Tibial nerve (tissue), 4 donors: Measurements from ENCODE around the gene MATR3. TPM values are rescaled to one million over a fixed set of nuclear protein-coding genes. Genes with fewer than 3 reads are reported as not detected.
"Not testable (repeated sequence)": the region's sequence is repeated elsewhere in the genome, so short reads cannot be mapped to it uniquely, and the experiment has no call there.

Source experiments
- DNase-seq, 2 donors: peaks; one replicate each; pipeline ENCODE4 v3.0.0-alpha.2; 2019; ENCODE audit warnings: low spot score in 2 of 2
- H3K27ac ChIP-seq, 4 donors: fragments of 200-600 bp; sonication (generic) in 3 of 4; one replicate each; pipeline ENCODE4 v1.5.1; 2017 to 2019; ENCODE audit warnings: mild to moderate bottlenecking in 1 of 4
- H3K27me3 ChIP-seq, 2 donors: fragments of 200-600 bp; sonication (generic) in 1 of 2; one replicate each; pipeline versions ENCODE4 v1.5.1 to v1.6.0; 2017 to 2019
- H3K36me3 ChIP-seq, 3 donors: fragments of 200-600 bp; sonication (generic); one replicate each; pipeline ENCODE4 v1.5.1; 2018 to 2019
- H3K4me1 ChIP-seq, 4 donors: fragments of 200-600 bp; sonication (generic) in 3 of 4; one replicate each; pipeline ENCODE4 v1.5.1; 2017 to 2019
- H3K4me3 ChIP-seq, 4 donors: fragments of 200-600 bp; sonication (generic) in 3 of 4; one replicate each; pipeline ENCODE4 v1.5.1; 2017 to 2019; ENCODE audit warnings: mild to moderate bottlenecking in 1 of 4, moderate library complexity in 1 of 4
- H3K9me3 ChIP-seq, 4 donors: fragments of 200-600 bp; sonication (generic) in 3 of 4; one replicate each; pipeline ENCODE4 v1.5.1; 2017 to 2019
- CTCF ChIP-seq, 5 experiments: fragments of 200-600 bp in 3 of 5; fragments of 450-650 bp in 2 of 5; sonication (generic) in 3 of 5; IDR thresholded peaks; one replicate each; pipeline ENCODE4 v1.5.1; 2016 to 2019; ENCODE audit warnings: antibody characterized with exemption in 5 of 5, mild to moderate bottlenecking in 3 of 5, moderate library complexity in 2 of 5
- EP300 ChIP-seq, 2 donors: sonication (generic); formaldehyde crosslinking; IDR thresholded peaks; one replicate each; pipeline ENCODE4 v1.6.1; 2017; ENCODE audit warnings: antibody characterized with exemption in 2 of 2, mild to moderate bottlenecking in 1 of 2
- POLR2A ChIP-seq, 2 donors: fragments of 450-650 bp; IDR thresholded peaks; one replicate each; pipeline ENCODE4 v1.6.1; 2017; ENCODE audit warnings: antibody characterized with exemption in 2 of 2, mild to moderate bottlenecking in 2 of 2, moderate library complexity in 2 of 2
- WGBS, 2 donors: methylation state at CpG; one replicate each; pipeline ENCODE4 v1.1.5; 2018; 5-methylcytosine and 5-hydroxymethylcytosine counted together
- total RNA-seq, 4 donors: library from RNA; depleted of rRNA; stranded (reverse); fragments of >200 nt; gene quantifications; one replicate each; pipeline ENCODE4 v1.1.0, GENCODE V29; 2016

The MATR3 gene
- total RNA-seq, 4 donors from 2014 or later = 147 to 231 (median 196) TPM

- H3K36me3 ChIP-seq = no peaks in the 10 kb centered on the region
- peak overlapping the region in 1 of 4 donors; percentile 64 for H3K27ac ChIP-seq
- no peak for DNase-seq
- WGBS, 2 donors = 92 to 97% methylated on average over 2 of the region's 2 CpGs
- no peaks in the 10 kb centered on the region for H3K9me3 ChIP-seq
- H3K4me1 ChIP-seq = peaks cover 0 to 16% (median 3%) of the 10 kb centered on the region in 4 donors
- H3K27me3 ChIP-seq = no peaks in the 10 kb centered on the region
- H3K4me3 ChIP-seq = no peak overlapping the region
- no peak for TF ChIP-seq CTCF (IDR thresholded peaks at IDR 0.05)
- no peak for TF ChIP-seq EP300 (IDR thresholded peaks at IDR 0.05)
- TF ChIP-seq POLR2A (IDR thresholded peaks at IDR 0.05) = no peak
Measured at GRCh38 chr5:139267481-139267880, 26.1 kb upstream of the MATR3 start.

GRCh38 chr5:139268364-139269202 is 25.0 kb upstream of the MATR3 start:
- DNase-seq = no peak
- 53 to 54% methylated on average over 5 of the region's 5 CpGs for WGBS, 2 donors
- Histone ChIP-seq H3K9me3 (no peaks in the 10 kb centered on the region), H3K27me3 (no peaks in the 10 kb centered on the region), H3K4me1 (peaks cover 0 to 22% (median 13%) of the 10 kb centered on the region in 4 donors), H3K27ac (peak overlapping the region in 2 of 4 donors; percentile 47 to 64), H3K4me3 (no peak overlapping the region), H3K36me3 (no peaks in the 10 kb centered on the region)
- TF ChIP-seq EP300 (IDR thresholded peaks at IDR 0.05) = no peak
- no peak for TF ChIP-seq POLR2A (IDR thresholded peaks at IDR 0.05)
- no peak for TF ChIP-seq CTCF (IDR thresholded peaks at IDR 0.05)

GRCh38 chr5:139270718-139271117 is 22.8 kb upstream of the MATR3 start:
- not testable (repeated sequence) for H3K9me3 ChIP-seq, H3K36me3 ChIP-seq, H3K27ac ChIP-seq, DNase-seq, H3K4me3 ChIP-seq, H3K27me3 ChIP-seq
- H3K4me1 ChIP-seq = peaks cover 0 to 37% (median 18%) of the 10 kb centered on the region in 4 donors
- WGBS, 2 donors = 93 to 96% methylated on average over 2 of the region's 2 CpGs

- WGBS, 2 donors = 41 to 59% methylated on average over 4 of the region's 4 CpGs
- DNase-seq = no peak
- TF ChIP-seq EP300 (IDR thresholded peaks at IDR 0.05) (no peak), CTCF (IDR thresholded peaks at IDR 0.05) (no peak), POLR2A (IDR thresholded peaks at IDR 0.05) (no peak)
- peaks cover 0 to 7% (median 0%) of the 10 kb centered on the region in 3 donors for H3K36me3 ChIP-seq
- no peaks in the 10 kb centered on the region for H3K9me3 ChIP-seq
- H3K4me1 ChIP-seq = peaks cover 0 to 44% (median 18%) of the 10 kb centered on the region in 4 donors
- no peaks in the 10 kb centered on the region for H3K27me3 ChIP-seq
- no peak overlapping the region for H3K27ac ChIP-seq
- no peak overlapping the region for H3K4me3 ChIP-seq
Measured at GRCh38 chr5:139271201-139272027, 22.1 kb upstream of the MATR3 start.

- TF ChIP-seq CTCF (IDR thresholded peaks at IDR 0.05) (no peak), EP300 (IDR thresholded peaks at IDR 0.05) (no peak), POLR2A (IDR thresholded peaks at IDR 0.05) (no peak)
Measured at GRCh38 chr5:139272471-139273321, 20.8 kb upstream of the MATR3 start.

More at GRCh38 chr5:139272471-139273321, 20.8 kb upstream of the MATR3 start:
- peak overlapping the region in 1 of 4 donors; percentile 68 for H3K4me3 ChIP-seq
- H3K27me3 ChIP-seq = no peaks in the 10 kb centered on the region
- H3K36me3 ChIP-seq = peaks cover 0 to 7% (median 0%) of the 10 kb centered on the region in 3 donors
- no peaks in the 10 kb centered on the region for H3K9me3 ChIP-seq
- DNase-seq = no peak
- 54 to 66% methylated on average over 6 of the region's 6 CpGs for WGBS, 2 donors
- peak overlapping the region; percentile 39 to 86 (median 76) for H3K27ac ChIP-seq
- H3K4me1 ChIP-seq = peaks cover 0 to 53% (median 20%) of the 10 kb centered on the region in 4 donors
